GM12865 (cell line): ENCODE measurements around the gene LLCFC1.

ENCODE experiments used
- DNase-seq: peaks from one replicate; pipeline ENCODE4 v3.0.0; 2010; ENCODE audit warnings: low read depth
- H3K4me3 ChIP-seq: 2 replicates; pipeline ENCODE4 v1.5.1; 2011; ENCODE audit warnings: mild to moderate bottlenecking, low read depth, low read length, control low read depth
- TF ChIP-seq, protein P1 (sequence below): IDR thresholded peaks from 2 replicates; pipeline ENCODE4 v1.5.1; 2011; ENCODE audit warnings: low read length, control low read depth, low read depth, inconsistent platforms; ENCODE audit not compliant: insufficient read depth; ENCODE audit errors: missing control alignments

Gene LLCFC1

DNA sequence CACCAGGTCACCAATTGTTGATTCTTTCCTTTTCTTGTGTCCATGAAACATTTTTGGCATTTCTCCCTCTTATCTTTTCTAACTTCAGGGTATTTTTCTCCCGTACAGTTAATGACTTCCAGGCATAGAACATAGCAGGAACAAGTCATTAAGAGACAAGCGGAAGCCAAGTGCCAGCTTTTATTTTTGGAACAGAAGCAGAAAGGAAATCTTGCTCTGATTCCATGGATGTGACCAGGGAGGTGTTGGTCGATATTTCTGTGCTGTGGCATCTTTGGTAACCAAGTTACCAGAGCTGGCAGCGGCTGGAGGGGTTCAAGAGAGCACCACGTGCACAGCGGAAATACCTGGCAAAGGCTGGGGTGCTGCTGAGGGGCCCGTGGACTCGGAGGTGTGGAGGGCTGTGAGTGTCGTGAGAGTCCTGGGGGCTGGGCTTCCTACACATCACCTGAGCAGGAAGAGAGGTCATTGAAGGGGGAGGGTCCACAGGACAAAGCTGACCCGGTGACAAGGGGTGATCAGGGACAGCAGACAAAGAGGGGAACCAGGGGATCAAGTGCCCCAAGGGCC, 1.8 kb downstream of the LLCFC1 start:
- no peak overlapping the region for H3K4me3 ChIP-seq
- DNase-seq = no peak
- TF ChIP-seq, protein P1, sequence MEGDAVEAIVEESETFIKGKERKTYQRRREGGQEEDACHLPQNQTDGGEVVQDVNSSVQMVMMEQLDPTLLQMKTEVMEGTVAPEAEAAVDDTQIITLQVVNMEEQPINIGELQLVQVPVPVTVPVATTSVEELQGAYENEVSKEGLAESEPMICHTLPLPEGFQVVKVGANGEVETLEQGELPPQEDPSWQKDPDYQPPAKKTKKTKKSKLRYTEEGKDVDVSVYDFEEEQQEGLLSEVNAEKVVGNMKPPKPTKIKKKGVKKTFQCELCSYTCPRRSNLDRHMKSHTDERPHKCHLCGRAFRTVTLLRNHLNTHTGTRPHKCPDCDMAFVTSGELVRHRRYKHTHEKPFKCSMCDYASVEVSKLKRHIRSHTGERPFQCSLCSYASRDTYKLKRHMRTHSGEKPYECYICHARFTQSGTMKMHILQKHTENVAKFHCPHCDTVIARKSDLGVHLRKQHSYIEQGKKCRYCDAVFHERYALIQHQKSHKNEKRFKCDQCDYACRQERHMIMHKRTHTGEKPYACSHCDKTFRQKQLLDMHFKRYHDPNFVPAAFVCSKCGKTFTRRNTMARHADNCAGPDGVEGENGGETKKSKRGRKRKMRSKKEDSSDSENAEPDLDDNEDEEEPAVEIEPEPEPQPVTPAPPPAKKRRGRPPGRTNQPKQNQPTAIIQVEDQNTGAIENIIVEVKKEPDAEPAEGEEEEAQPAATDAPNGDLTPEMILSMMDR = no peak

- TF ChIP-seq, protein P1 = no peak
- no peak overlapping the region for H3K4me3 ChIP-seq
- no peak for DNase-seq
Observed at GRCh38 chr7:142941541-142941940, 2.3 kb downstream of the LLCFC1 start.

DNA sequence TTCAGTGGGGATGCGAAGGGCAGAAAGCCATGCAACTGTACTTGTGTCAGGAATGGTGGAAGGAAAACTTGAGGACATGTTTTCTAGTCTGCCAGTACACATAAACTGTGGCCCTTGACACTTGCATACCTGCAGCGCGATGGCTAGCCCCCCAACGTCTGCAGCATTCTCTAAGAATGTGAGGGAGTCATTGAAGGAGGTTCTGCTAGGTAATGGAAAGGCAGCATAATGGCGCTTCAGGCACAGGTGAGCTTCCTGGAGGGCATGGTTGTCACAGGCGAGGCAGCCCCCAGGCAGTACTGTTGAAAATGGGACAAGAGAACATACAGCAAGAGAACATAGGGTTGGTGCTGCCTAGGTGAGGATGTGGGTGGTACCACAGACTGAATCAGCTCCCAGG, 3.5 kb downstream of the LLCFC1 start:
- TF ChIP-seq, protein P1 = no peak
- no peak overlapping the region for H3K4me3 ChIP-seq
- DNase-seq = no peak

DNA sequence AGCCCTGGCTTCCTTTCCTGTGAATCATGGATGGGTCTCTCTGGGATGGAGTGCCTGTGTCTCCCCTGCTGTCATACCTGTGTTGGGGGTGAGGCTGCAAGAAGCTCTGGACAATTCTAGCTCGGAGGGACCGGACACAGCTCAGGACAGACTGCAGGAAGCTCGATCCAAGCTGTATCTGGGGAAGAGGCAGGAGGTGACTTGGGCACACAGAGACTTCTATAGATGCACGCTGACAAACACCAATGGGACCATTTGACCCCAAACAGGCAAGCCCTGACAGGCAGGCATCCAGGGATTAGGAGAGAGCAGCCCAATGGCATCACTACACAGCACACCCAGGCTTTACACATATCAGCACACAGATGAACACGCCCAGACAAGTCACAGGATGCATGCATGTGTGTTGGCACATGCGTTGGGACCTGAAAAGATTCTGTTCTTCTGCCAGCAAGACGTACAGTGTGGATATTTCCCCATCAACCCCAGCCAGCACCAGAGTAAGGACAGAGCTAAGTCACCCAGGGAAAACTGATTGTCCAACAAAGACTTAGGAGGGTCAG, 4.5 kb downstream of the LLCFC1 start:
- TF ChIP-seq, protein P1 = no peak
- DNase-seq = no peak
- H3K4me3 ChIP-seq = no peak overlapping the region

DNA sequence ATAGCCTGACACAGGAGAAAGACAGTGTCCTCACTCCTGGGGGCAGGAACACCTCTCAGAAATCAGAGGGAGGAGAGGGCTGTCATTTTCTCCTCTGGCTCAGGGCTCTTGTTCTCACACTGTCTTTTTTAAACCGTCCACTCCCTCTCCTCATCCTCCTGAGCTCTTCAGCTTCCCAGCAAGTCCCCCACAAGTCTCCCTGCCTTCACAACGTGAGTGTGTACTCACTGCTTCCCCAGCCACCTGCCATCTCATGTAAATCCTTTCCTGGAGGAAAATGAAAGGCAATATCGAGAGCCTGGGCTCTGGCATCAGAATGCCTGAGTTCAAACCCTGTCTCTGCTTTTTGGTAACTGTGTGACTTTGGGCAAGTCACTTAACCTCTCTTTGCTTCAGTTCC, 5.7 kb downstream of the LLCFC1 start:
- TF ChIP-seq, protein P1 = no peak
- no peak overlapping the region for H3K4me3 ChIP-seq
- no peak for DNase-seq

DNA sequence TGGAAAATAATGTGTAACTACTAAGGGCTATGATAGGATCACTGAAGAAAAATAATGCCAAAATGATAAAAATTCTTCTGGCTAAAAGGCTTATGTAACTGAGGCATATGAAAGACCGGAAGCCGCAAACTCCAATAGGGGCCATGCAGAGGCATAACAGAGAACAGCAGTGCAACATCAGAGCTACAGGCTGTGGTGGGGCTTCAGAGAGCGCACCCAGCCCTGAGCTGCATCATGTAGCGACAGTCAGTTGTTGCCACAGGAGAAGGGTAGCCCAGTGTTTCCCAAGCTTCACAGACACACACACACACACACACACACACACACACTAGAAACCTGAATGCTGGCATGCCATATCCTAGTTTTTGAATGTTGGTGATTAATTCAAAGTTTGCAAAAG, 9.3 kb downstream of the LLCFC1 start:
- no peak overlapping the region for H3K4me3 ChIP-seq
- DNase-seq = no peak
- TF ChIP-seq, protein P1 = no peak

- no peak overlapping the region for H3K4me3 ChIP-seq
- TF ChIP-seq, protein P1 = no peak
- no peak for DNase-seq
Observed at GRCh38 chr7:142950235-142950634, 11.0 kb downstream of the LLCFC1 start.
